NCI-H2029 (cell line): Measurements from ENCODE around the gene DCN.

Experiments used
- DNase-seq: peaks from one replicate; lab custom pipeline; 2025; lab: John Stamatoyannopoulos, UW

The DCN gene

GRCh38 chr12:91100906-91101305 is 81.7 kb downstream of the DCN start:
- no peak for DNase-seq

GRCh38 chr12:91099836-91100235 is 82.8 kb downstream of the DCN start:
- no peak for DNase-seq

- DNase-seq = no peak
These were observed 83.3 kb downstream of the DCN start for GRCh38 chr12:91099341-91099740.

GRCh38 chr12:91098941-91099340 is 83.7 kb downstream of the DCN start:
- no peak for DNase-seq

- no peak for DNase-seq
These were observed 84.2 kb downstream of the DCN start for GRCh38 chr12:91098461-91098860.

GRCh38 chr12:91094957-91095356 is 87.7 kb downstream of the DCN start:
- DNase-seq = no peak

- no peak for DNase-seq
These were observed 88.5 kb downstream of the DCN start for GRCh38 chr12:91094032-91094662.

- DNase-seq = no peak
These were observed 89.3 kb downstream of the DCN start for GRCh38 chr12:91093341-91093740.

- no peak for DNase-seq
These were observed 90.5 kb downstream of the DCN start for GRCh38 chr12:91091916-91092715.
